Heart left ventricle (tissue), 16 donors: ENCODE results near the gene GRIA1. TPM values are rescaled to one million over a fixed set of nuclear protein-coding genes. Genes with fewer than 3 reads are reported as not detected.

Source experiments
- ATAC-seq, 4 donors: fragments of 200-7000 bp; cut with Tn5 transposase; one replicate each; pipeline ENCODE4 v1.9.1; 2020 to 2022; ENCODE audit warnings: moderate library complexity in 4 of 4, mild to moderate bottlenecking in 3 of 4, moderate number of reproducible peaks in 1 of 4
- DNase-seq, 5 donors: peaks; one replicate each; pipeline ENCODE4 v3.0.0-alpha.2; 2020
- H3K27ac ChIP-seq, 12 donors: fragments of 200-600 bp; sonication (generic) in 4 of 12; one replicate each; pipeline versions ENCODE4 v1.5.0 to v1.8.0; 2016 to 2022; ENCODE audit warnings: mild to moderate bottlenecking in 2 of 12
- H3K27me3 ChIP-seq, 9 donors: fragments of 200-600 bp; sonication (generic) in 2 of 9; one replicate each; pipeline versions ENCODE4 v1.5.1 to v1.8.0; 2016 to 2022; ENCODE audit warnings: mild to moderate bottlenecking in 3 of 9
- H3K36me3 ChIP-seq, 9 donors: fragments of 200-600 bp; sonication (generic) in 2 of 9; one replicate each; pipeline versions ENCODE4 v1.5.0 to v1.8.0; 2018 to 2022; ENCODE audit warnings: mild to moderate bottlenecking in 2 of 9
- H3K4me1 ChIP-seq, 12 donors: fragments of 200-600 bp; sonication (generic) in 4 of 12; one replicate each; pipeline versions ENCODE4 v1.5.0 to v1.8.0; 2016 to 2022; ENCODE audit warnings: mild to moderate bottlenecking in 3 of 12
- H3K4me3 ChIP-seq, 12 donors: fragments of 200-600 bp; sonication (generic) in 4 of 12; one replicate each; pipeline versions ENCODE4 v1.5.0 to v1.8.0; 2017 to 2022; ENCODE audit warnings: mild to moderate bottlenecking in 9 of 12, moderate library complexity in 4 of 12
- H3K9me3 ChIP-seq, 12 donors: fragments of 200-600 bp; sonication (generic) in 4 of 12; one replicate each; pipeline versions ENCODE4 v1.5.0 to v1.8.0; 2016 to 2022; ENCODE audit warnings: mild to moderate bottlenecking in 1 of 12
- POLR2A ChIP-seq, 2 donors: fragments of 450-650 bp; IDR thresholded peaks; one replicate each; pipeline ENCODE4 v1.6.1; 2017; ENCODE audit warnings: antibody characterized with exemption in 2 of 2, mild to moderate bottlenecking in 2 of 2, moderate library complexity in 2 of 2
- WGBS, 4 donors: extraction: QIAGEN DNeasy Blood & Tissue Kit in 2 of 4; methylation state at CpG; one replicate each; pipeline versions ENCODE4 v1.1.5 to v1.1.7; 2013 to 2018; 5-methylcytosine and 5-hydroxymethylcytosine counted together
- intact Hi-C, 10 donors: fragments of 100-400 bp; cut with DNase I; formaldehyde crosslinking; loops; one replicate each; pipeline versions ENCODE4 v1.11.1 to v1.14.2; 2022
- polyA plus RNA-seq, 2 donors: library from polyadenylated mRNA; stranded (reverse); fragments of 200-250 nt; gene quantifications; one replicate each; pipeline ENCODE4 v1.2.3, GENCODE V29; 2013
- total RNA-seq, 9 donors: library from RNA; depleted of rRNA in 2 of 9; stranded (reverse); fragments of >200 nt in 2 of 9; fragmentation: NEBNext Ultra II Directional in 3 of 9; extraction: Animal tissue kit (Norgen Biotek cat#: 25700) in 3 of 9; gene quantifications; one replicate each; pipeline versions ENCODE4 v1.1.0 to v1.2.4, GENCODE V29; 2016 to 2023
- TF ChIP-seq, protein P1 (sequence below), 12 donors: fragments of 200-600 bp; sonication (generic) in 4 of 12; IDR thresholded peaks; one replicate each; pipeline versions ENCODE4 v1.5.0 to v1.8.0; 2018 to 2022; ENCODE audit warnings: antibody characterized with exemption in 12 of 12, mild to moderate bottlenecking in 5 of 12
- donor health status: ischemic (EF 13 %, LVEDD 7.1; RV severe dilation, severe dysfunction).
- donor health status: healthy with polysubstance abuse.
- donor health status: DM: no; HTN: yes; CAD: no.
- donor health status: DM: no; HTN: no; CAD: no.
- donor health status: ischemic (EF 25% LVEDD 6.9; RV normal size, moderate dysfunction).
- donor health status: ischemic (EF 25% LVEDD 5.7; RV mildly dilated, moderate dysfunction).
- donor health status: healthy.
- donor health status: DM: yes; HTN: yes; CAD: no.
- donor health status: ischemic (EF 35%, LVEDD 5.7; RV mildly dilated, moderate dysfunction).
- donor health status: nonischemic (EF 11% LVEDD 7.7; RV severe dilation, severe dysfunction).
- donor health status: DM: yes; HTN: yes; CAD: no.
- donor health status: PGD.
- donor health status: ischemic (EF 29% LVEDD 5.4; RV normal size, mild dysfunction).
- donor health status: nonischemic (EF 23%, LVEDD 6.1; RV moderate dilation, normal function).

Gene GRIA1
- total and polyA plus RNA-seq, 11 donors = 0.07 to 1.5 (median 0.37) TPM; not detected in 3

DNA sequence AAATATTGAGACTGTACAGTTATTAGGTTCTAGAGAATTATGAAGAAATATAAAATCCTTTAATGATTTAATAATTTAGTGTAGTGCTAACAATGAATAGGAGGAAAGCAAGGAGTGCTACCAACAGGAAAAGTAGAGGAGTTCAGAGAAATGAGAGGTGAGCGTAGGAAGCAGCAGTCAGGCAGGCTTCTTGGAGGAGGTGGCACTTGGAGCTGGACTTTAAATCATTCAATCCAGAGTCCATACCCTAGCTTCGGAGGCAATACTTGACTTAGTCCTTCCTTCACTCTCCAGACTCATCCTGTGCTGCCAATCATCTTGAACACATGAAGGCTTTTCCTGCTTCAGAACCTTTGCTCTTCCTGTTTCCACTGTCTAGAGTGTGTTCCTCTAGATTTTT, 254.3 kb downstream of the GRIA1 start:
- Histone ChIP-seq H3K9me3 (no peaks in the 10 kb centered on the region), H3K4me3 (no peak overlapping the region), H3K27me3 (no peaks in the 10 kb centered on the region), H3K36me3 (no peaks in the 10 kb centered on the region), H3K27ac (no peak overlapping the region), H3K4me1 (peaks cover 0 to 8% (median 0%) of the 10 kb centered on the region in 12 donors)
- DNase-seq = no peak
- ATAC-seq = no peak
- 70 to 80% (median 73%) methylated on average over 2 of the region's 2 CpGs for WGBS, 4 donors
- TF ChIP-seq, protein P1, sequence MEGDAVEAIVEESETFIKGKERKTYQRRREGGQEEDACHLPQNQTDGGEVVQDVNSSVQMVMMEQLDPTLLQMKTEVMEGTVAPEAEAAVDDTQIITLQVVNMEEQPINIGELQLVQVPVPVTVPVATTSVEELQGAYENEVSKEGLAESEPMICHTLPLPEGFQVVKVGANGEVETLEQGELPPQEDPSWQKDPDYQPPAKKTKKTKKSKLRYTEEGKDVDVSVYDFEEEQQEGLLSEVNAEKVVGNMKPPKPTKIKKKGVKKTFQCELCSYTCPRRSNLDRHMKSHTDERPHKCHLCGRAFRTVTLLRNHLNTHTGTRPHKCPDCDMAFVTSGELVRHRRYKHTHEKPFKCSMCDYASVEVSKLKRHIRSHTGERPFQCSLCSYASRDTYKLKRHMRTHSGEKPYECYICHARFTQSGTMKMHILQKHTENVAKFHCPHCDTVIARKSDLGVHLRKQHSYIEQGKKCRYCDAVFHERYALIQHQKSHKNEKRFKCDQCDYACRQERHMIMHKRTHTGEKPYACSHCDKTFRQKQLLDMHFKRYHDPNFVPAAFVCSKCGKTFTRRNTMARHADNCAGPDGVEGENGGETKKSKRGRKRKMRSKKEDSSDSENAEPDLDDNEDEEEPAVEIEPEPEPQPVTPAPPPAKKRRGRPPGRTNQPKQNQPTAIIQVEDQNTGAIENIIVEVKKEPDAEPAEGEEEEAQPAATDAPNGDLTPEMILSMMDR (IDR thresholded peaks at IDR 0.05) = no peak
- TF ChIP-seq POLR2A (IDR thresholded peaks at IDR 0.05) = no peak
- intact Hi-C loops = loop anchor here in 1 of 10 donors (10.0 kb wide), 1 partner anchor 850 kb away; no protein-coding TSS in a partner anchor

GRCh38 chr5:153745778-153746395, 255.4 kb downstream of the GRIA1 start:
- WGBS, 4 donors = 47 to 51% (median 49%) methylated on average over 5 of the region's 5 CpGs
- Histone ChIP-seq H3K36me3 (no peaks in the 10 kb centered on the region), H3K4me1 (peaks cover 0 to 8% (median 0%) of the 10 kb centered on the region in 12 donors), H3K27me3 (no peaks in the 10 kb centered on the region), H3K4me3 (no peak overlapping the region), H3K27ac (no peak overlapping the region), H3K9me3 (no peaks in the 10 kb centered on the region)
- intact Hi-C loops = loop anchor here in 1 of 10 donors (10.0 kb wide), 1 partner anchor 851 kb away; no protein-coding TSS in a partner anchor
- ATAC-seq (peak in 1 of 4 donors; percentile 50), DNase-seq (no peak)
- TF ChIP-seq POLR2A (IDR thresholded peaks at IDR 0.05) = no peak
- TF ChIP-seq, protein P1 (IDR thresholded peaks at IDR 0.05) = no peak

DNA sequence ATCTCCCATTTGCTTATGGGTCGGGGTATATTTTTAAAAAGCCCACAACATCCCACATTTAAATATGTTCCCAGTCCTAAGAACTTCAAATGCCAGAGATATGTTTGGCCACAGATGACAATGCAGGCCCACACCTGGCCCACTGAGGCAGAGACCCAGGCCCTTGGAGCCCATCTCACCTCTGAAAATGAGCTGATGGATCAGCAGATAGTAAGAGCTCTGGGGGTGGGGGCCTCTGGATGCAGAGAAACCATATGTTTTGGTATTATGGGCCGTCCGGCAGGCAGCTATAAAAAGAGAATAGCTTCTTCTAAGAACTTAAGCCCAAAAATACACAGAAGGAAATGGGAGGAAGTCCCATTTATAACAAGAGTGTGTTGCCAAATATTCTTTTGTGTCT, 256.0 kb downstream of the GRIA1 start:
- DNase-seq = no peak
- H3K9me3 ChIP-seq = no peaks in the 10 kb centered on the region
- 48 to 68% (median 53%) methylated on average over 3 of the region's 3 CpGs for WGBS, 4 donors
- ATAC-seq = no peak
- intact Hi-C loops = loop anchor here in 1 of 10 donors (10.0 kb wide), 1 partner anchor 852 kb away; no protein-coding TSS in a partner anchor
- H3K27ac ChIP-seq = no peak overlapping the region
- H3K27me3 ChIP-seq = no peaks in the 10 kb centered on the region
- peaks cover 0 to 8% (median 0%) of the 10 kb centered on the region in 12 donors for H3K4me1 ChIP-seq
- H3K36me3 ChIP-seq = no peaks in the 10 kb centered on the region
- H3K4me3 ChIP-seq = no peak overlapping the region
- TF ChIP-seq POLR2A (IDR thresholded peaks at IDR 0.05) = no peak
- TF ChIP-seq, protein P1 (IDR thresholded peaks at IDR 0.05) = no peak

DNA sequence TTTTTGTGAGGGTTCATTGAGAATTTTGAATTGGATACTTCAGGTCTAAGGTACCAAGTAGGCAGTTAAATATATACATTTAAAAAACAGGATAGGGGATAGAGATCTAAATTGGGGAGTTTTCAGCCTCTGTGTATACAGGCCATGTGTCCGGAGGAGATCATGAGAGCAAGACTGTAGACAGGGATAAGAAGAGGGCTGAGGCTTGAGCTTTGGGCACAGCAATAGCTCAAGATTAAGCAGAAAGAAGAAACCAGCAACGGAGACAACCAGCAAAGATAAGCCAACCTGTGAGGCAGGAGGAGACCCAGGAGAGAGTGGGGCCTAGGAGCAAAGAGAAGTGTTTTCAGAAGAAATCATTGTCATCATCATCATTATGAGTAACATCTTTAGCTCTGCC, 258.4 kb downstream of the GRIA1 start:
- H3K27ac ChIP-seq = no peak overlapping the region
- 91 to 98% (median 92%) methylated on average over 2 of the region's 2 CpGs for WGBS, 4 donors
- H3K27me3 ChIP-seq = no peaks in the 10 kb centered on the region
- H3K9me3 ChIP-seq = no peaks in the 10 kb centered on the region
- H3K4me1 ChIP-seq = peaks cover 0 to 8% (median 0%) of the 10 kb centered on the region in 12 donors
- no peak for DNase-seq
- ATAC-seq = no peak
- H3K36me3 ChIP-seq = no peaks in the 10 kb centered on the region
- intact Hi-C loops = loop anchor here in 1 of 10 donors (10.0 kb wide), 1 partner anchor 854 kb away; no protein-coding TSS in a partner anchor
- TF ChIP-seq, protein P1 (IDR thresholded peaks at IDR 0.05) = no peak
- TF ChIP-seq POLR2A (IDR thresholded peaks at IDR 0.05) = no peak
- H3K4me3 ChIP-seq = no peak overlapping the region
